ENCODE data around the gene CEP83.

Gene CEP83

DNA sequence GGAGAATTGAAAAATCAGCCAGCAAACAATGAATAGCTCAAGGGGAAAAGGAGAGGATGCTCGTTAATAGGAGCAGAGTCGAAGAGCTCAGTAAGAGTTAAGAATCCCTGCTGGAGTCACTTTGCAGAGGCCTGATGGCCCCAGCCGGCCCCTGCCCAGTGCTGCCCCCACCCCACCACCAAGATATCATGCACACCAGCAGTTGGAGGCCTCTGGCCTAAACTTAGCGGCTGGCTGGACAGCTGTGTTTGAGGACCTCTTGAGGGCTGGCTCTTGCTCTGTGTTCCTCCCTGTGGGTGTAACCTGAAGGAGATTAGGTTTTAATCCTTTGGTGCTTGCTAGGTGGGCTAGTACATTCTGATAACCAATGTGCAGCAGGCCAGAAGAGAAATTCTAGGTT, 169.3 kb downstream of the CEP83 start:
- no peaks in the 10 kb centered on the region for H3K9me3 ChIP-seq (ENCODE audit: insufficient read depth, low read length)
- peaks cover 10% of the 10 kb centered on the region for H3K36me3 ChIP-seq (ENCODE audit: insufficient read depth, insufficient read length, low read length)
- DNase-seq (ENCODE audit: low read depth, low spot score) = no peak
- peaks cover 12% of the 10 kb centered on the region for H3K4me1 ChIP-seq (ENCODE audit: insufficient read depth, insufficient read length)
- no peaks in the 10 kb centered on the region for H3K27me3 ChIP-seq (ENCODE audit: insufficient read depth, insufficient read length)
- TF ChIP-seq SUZ12 (IDR thresholded peaks at IDR 0.05; ENCODE audit: extremely low read depth, insufficient read depth, insufficient read length) (no peak), ZNF274 (IDR thresholded peaks at IDR 0.05; ENCODE audit: low read depth, low read length) (no peak), YY1 (IDR thresholded peaks at IDR 0.05; ENCODE audit: insufficient read depth, insufficient read length) (no peak)
- no peak overlapping the region for H3K4me3 ChIP-seq (ENCODE audit: insufficient read length, low read depth)
- H3K9ac ChIP-seq (ENCODE audit: insufficient read length, low read depth) = no peak overlapping the region

DNA sequence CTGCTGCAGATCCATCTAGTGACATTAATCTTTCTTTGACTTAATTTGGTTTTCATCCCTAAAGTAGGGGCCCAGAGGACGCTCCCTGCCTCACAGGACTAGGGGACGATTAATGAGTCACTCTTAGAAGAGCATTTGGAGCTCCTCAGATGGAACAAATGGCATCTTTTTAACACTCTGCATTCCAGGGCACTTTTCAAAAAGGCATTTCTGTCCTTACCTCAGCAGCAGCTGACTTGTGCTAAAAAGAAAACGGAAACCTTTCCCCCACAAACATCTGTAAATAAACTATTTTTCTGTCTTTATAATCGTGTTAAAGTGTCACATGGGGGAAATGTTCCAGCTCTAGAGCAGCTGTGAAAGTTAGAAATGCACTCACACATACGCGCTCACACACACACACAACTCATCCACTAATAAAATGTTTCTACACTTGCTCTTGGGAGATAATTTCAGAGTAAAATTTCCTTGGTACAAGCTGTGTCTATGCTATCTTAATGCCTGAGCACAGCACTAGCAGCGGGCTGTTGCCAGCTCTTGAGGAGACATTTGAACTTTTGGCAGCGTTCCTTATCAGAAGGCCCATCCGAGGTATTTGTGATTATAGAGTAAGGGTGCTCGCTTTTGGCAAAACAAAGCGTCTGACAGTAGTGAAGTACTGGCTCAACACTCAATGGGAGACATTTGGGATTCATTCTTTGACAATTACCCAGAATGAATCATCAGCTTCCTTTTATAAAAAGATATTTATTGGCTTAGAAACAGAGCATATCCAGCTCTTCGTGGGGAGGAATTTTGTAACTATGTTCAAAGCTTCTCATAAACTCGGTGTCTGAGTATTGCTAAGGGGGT, 170.0 kb downstream of the CEP83 start:
- Histone ChIP-seq H3K4me1 (ENCODE audit: insufficient read depth, insufficient read length) (peaks cover 12% of the 10 kb centered on the region), H3K36me3 (ENCODE audit: insufficient read depth, insufficient read length, low read length) (peaks cover 10% of the 10 kb centered on the region), H3K27me3 (ENCODE audit: insufficient read depth, insufficient read length) (no peaks in the 10 kb centered on the region), H3K9ac (ENCODE audit: insufficient read length, low read depth) (no peak overlapping the region), H3K9me3 (ENCODE audit: insufficient read depth, low read length) (no peaks in the 10 kb centered on the region), H3K4me3 (ENCODE audit: insufficient read length, low read depth) (no peak overlapping the region)
- DNase-seq (ENCODE audit: low read depth, low spot score) = no peak
- no peak for TF ChIP-seq ZNF274 (IDR thresholded peaks at IDR 0.05; ENCODE audit: low read depth, low read length)
- no peak for TF ChIP-seq YY1 (IDR thresholded peaks at IDR 0.05; ENCODE audit: insufficient read depth, insufficient read length)
- no peak for TF ChIP-seq SUZ12 (IDR thresholded peaks at IDR 0.05; ENCODE audit: extremely low read depth, insufficient read depth, insufficient read length)

DNA sequence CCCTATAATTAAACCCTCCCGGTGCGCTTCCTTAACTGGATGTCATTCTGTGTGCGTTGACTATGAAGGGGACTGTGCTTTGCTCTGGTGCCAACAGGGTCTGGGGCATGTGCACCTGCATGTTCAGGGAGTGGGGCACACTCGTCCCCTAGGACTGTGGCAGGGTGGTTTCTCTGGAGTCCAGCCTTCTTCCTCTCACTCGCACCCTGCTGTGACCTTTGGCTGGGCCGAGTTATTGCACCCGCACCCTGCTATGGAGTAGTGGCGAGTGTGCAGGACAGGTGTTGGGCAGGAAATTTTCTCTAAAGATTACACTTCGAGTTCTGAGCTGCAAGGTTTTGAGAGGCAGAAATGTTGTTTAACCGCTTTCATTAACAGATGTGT, 172.4 kb downstream of the CEP83 start:
- TF ChIP-seq YY1 (IDR thresholded peaks at IDR 0.05; ENCODE audit: insufficient read depth, insufficient read length) = no peak
- no peak for TF ChIP-seq ZNF274 (IDR thresholded peaks at IDR 0.05; ENCODE audit: low read depth, low read length)
- TF ChIP-seq SUZ12 (IDR thresholded peaks at IDR 0.05; ENCODE audit: extremely low read depth, insufficient read depth, insufficient read length) = no peak
- no peaks in the 10 kb centered on the region for H3K27me3 ChIP-seq (ENCODE audit: insufficient read depth, insufficient read length)
- H3K9ac ChIP-seq (ENCODE audit: insufficient read length, low read depth) = no peak overlapping the region
- peaks cover 10% of the 10 kb centered on the region for H3K36me3 ChIP-seq (ENCODE audit: insufficient read depth, insufficient read length, low read length)
- no peaks in the 10 kb centered on the region for H3K9me3 ChIP-seq (ENCODE audit: insufficient read depth, low read length)
- H3K4me1 ChIP-seq (ENCODE audit: insufficient read depth, insufficient read length) = peaks cover 12% of the 10 kb centered on the region
- H3K4me3 ChIP-seq (ENCODE audit: insufficient read length, low read depth) = no peak overlapping the region
- DNase-seq (ENCODE audit: low read depth, low spot score) = no peak

DNA sequence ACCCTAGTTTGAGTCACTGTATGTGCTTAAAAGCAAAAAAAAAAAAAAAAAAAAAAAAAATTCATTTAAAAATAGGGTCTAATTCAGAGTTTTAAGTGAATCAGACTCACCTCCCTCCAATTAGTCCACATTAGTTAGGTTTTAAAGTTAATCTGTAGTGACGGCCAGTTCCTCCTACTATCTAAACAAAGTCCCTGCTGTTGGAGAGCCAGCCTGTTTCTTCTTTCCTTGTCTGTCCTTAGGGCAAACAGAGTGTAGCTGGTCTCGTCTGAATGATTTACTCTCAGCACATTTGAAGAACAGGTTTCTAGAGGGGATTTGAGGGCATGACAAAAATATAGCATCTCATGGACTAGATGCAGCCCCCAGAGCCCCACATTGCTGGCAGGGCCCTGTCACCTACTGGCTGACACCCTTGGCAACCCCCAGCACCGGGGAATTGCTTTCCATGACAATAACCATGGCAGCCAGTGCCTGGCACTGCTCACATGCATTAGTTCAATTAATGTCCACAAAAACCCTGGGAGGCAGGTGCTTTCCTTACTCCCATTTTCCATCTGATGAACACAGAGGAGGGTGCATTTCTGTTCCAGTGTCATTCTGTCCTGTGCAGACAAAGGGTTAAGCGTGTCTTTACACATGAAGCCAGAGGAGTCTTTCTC, 173.0 kb downstream of the CEP83 start:
- no peak for DNase-seq (ENCODE audit: low read depth, low spot score)
- H3K27me3 ChIP-seq (ENCODE audit: insufficient read depth, insufficient read length) = no peaks in the 10 kb centered on the region

DNA sequence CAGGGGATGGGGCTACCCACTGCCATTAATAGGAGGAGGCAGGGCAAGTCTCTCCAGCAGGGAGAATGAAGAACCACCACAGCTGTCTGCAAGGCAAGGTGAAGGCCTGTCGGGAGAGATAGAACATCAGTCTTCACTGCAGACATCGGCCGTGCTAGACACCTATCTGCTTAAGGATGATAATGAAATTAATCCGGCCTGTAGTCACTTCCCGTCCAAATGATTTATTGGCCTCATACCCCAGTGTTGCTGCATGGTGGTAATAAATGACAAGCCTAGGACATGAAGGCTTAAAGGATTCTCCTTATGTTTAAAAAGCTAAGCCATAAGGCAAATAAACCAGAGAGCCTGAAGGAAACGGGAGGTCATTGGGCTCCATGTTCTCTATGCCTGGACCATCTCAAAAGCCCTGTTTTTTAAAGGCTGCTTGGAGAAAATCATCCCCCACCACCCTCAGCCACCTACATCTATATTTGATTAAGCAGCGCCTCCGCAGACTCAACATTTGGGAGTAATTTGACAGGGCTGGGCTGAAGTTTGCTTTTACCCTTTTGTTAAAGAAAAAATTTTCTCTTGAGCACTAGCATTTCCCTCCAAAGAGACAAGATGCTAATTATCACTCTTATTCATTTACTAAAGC, 173.6 kb downstream of the CEP83 start:
- DNase-seq (ENCODE audit: low read depth, low spot score) = no peak
- no peak overlapping the region for H3K9ac ChIP-seq (ENCODE audit: insufficient read length, low read depth)
- TF ChIP-seq YY1 (IDR thresholded peaks at IDR 0.05; ENCODE audit: insufficient read depth, insufficient read length) = no peak
- TF ChIP-seq ZNF274 (IDR thresholded peaks at IDR 0.05; ENCODE audit: low read depth, low read length) = no peak
- TF ChIP-seq SUZ12 (IDR thresholded peaks at IDR 0.05; ENCODE audit: extremely low read depth, insufficient read depth, insufficient read length) = no peak
- no peaks in the 10 kb centered on the region for H3K9me3 ChIP-seq (ENCODE audit: insufficient read depth, low read length)
- peaks cover 10% of the 10 kb centered on the region for H3K36me3 ChIP-seq (ENCODE audit: insufficient read depth, insufficient read length, low read length)
- peaks cover 12% of the 10 kb centered on the region for H3K4me1 ChIP-seq (ENCODE audit: insufficient read depth, insufficient read length)
- H3K27me3 ChIP-seq (ENCODE audit: insufficient read depth, insufficient read length) = no peaks in the 10 kb centered on the region
- no peak overlapping the region for H3K4me3 ChIP-seq (ENCODE audit: insufficient read length, low read depth)

More for the DNA sequence above, 173.0 kb downstream of the CEP83 start:
- Histone ChIP-seq H3K36me3 (ENCODE audit: insufficient read depth, insufficient read length, low read length) (peaks cover 10% of the 10 kb centered on the region), H3K9me3 (ENCODE audit: insufficient read depth, low read length) (no peaks in the 10 kb centered on the region), H3K9ac (ENCODE audit: insufficient read length, low read depth) (no peak overlapping the region), H3K4me3 (ENCODE audit: insufficient read length, low read depth) (no peak overlapping the region), H3K4me1 (ENCODE audit: insufficient read depth, insufficient read length) (peaks cover 12% of the 10 kb centered on the region)
- TF ChIP-seq ZNF274 (IDR thresholded peaks at IDR 0.05; ENCODE audit: low read depth, low read length) = no peak
- no peak for TF ChIP-seq SUZ12 (IDR thresholded peaks at IDR 0.05; ENCODE audit: extremely low read depth, insufficient read depth, insufficient read length)

DNA sequence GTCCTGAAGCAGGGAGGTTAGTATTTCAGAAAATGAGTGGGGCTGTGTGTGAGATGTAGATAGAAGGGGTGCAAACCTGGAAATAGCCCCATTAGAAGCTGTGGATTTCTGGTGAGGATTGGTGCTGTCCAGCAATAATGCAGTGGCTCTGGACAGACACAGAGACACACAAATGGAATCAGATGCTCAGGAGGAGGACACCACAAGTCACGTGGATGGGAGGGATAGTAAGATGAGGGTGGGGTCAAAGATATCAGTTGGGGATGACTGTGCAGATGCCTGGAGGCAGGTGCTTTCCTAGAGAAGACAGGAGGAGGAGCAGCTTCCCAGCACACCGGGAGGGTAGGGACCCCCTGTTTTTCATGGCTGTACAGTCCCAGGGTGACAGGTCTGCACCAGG, 174.8 kb downstream of the CEP83 start:
- Histone ChIP-seq H3K9ac (ENCODE audit: insufficient read length, low read depth) (no peak overlapping the region), H3K4me1 (ENCODE audit: insufficient read depth, insufficient read length) (peaks cover 9% of the 10 kb centered on the region), H3K27me3 (ENCODE audit: insufficient read depth, insufficient read length) (no peaks in the 10 kb centered on the region), H3K9me3 (ENCODE audit: insufficient read depth, low read length) (no peaks in the 10 kb centered on the region), H3K36me3 (ENCODE audit: insufficient read depth, insufficient read length, low read length) (peaks cover 10% of the 10 kb centered on the region), H3K4me3 (ENCODE audit: insufficient read length, low read depth) (no peak overlapping the region)
- no peak for DNase-seq (ENCODE audit: low read depth, low spot score)
- no peak for TF ChIP-seq SUZ12 (IDR thresholded peaks at IDR 0.05; ENCODE audit: extremely low read depth, insufficient read depth, insufficient read length)

DNA sequence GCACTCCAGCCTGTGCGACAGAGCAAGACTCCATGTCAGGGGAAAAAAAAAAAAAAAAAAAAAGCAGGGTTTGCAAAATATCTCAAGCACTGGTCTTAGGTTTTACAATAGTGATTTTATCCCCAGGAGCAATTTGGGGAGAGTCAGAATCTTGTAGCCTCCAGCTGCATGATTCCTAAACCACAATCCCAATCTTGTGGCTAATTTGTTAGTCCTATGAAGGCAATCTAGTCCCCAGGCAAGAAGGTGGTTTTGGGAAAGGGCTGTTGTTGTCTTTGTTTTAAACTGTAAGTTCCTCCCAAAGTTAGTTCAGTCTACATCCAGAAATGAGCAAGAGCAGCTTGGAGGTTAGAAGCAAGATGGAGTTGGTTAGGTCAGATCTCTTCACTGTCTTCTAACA, 175.6 kb downstream of the CEP83 start:
- Histone ChIP-seq H3K9me3 (ENCODE audit: insufficient read depth, low read length) (no peaks in the 10 kb centered on the region), H3K9ac (ENCODE audit: insufficient read length, low read depth) (no peak overlapping the region), H3K27me3 (ENCODE audit: insufficient read depth, insufficient read length) (no peaks in the 10 kb centered on the region), H3K36me3 (ENCODE audit: insufficient read depth, insufficient read length, low read length) (peaks cover 10% of the 10 kb centered on the region), H3K4me1 (ENCODE audit: insufficient read depth, insufficient read length) (peaks cover 9% of the 10 kb centered on the region), H3K4me3 (ENCODE audit: insufficient read length, low read depth) (no peak overlapping the region)
- TF ChIP-seq YY1 (IDR thresholded peaks at IDR 0.05; ENCODE audit: insufficient read depth, insufficient read length) (no peak), SUZ12 (IDR thresholded peaks at IDR 0.05; ENCODE audit: extremely low read depth, insufficient read depth, insufficient read length) (no peak), ZNF274 (IDR thresholded peaks at IDR 0.05; ENCODE audit: low read depth, low read length) (no peak)
- no peak for DNase-seq (ENCODE audit: low read depth, low spot score)
